Esophagus squamous epithelium (tissue), 4 donors: Measurements from ENCODE around the gene ZNF575.

Source experiments
- POLR2A ChIP-seq, 4 donors: fragments of 450-650 bp; IDR thresholded peaks; one replicate each; pipeline ENCODE4 v1.6.1; 2017; ENCODE audit warnings: antibody characterized with exemption in 4 of 4, mild to moderate bottlenecking in 4 of 4, moderate library complexity in 3 of 4
- TF ChIP-seq, protein P1 (sequence below), 6 experiments: fragments of 450-650 bp in 4 of 6; fragments of 200-600 bp in 2 of 6; sonication (generic) in 2 of 6; IDR thresholded peaks; one replicate each; pipeline ENCODE4 v1.5.1; 2016 to 2019; ENCODE audit warnings: antibody characterized with exemption in 6 of 6, mild to moderate bottlenecking in 4 of 6, moderate library complexity in 4 of 6

- TF ChIP-seq, protein P1, sequence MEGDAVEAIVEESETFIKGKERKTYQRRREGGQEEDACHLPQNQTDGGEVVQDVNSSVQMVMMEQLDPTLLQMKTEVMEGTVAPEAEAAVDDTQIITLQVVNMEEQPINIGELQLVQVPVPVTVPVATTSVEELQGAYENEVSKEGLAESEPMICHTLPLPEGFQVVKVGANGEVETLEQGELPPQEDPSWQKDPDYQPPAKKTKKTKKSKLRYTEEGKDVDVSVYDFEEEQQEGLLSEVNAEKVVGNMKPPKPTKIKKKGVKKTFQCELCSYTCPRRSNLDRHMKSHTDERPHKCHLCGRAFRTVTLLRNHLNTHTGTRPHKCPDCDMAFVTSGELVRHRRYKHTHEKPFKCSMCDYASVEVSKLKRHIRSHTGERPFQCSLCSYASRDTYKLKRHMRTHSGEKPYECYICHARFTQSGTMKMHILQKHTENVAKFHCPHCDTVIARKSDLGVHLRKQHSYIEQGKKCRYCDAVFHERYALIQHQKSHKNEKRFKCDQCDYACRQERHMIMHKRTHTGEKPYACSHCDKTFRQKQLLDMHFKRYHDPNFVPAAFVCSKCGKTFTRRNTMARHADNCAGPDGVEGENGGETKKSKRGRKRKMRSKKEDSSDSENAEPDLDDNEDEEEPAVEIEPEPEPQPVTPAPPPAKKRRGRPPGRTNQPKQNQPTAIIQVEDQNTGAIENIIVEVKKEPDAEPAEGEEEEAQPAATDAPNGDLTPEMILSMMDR (IDR thresholded peaks at IDR 0.05) = no peak
- TF ChIP-seq POLR2A (IDR thresholded peaks at IDR 0.05) = no peak
Measured at GRCh38 chr19:43483281-43483680, 49.7 kb upstream of the ZNF575 start.
